ENCODE results near the gene PRPH2.

DNA sequence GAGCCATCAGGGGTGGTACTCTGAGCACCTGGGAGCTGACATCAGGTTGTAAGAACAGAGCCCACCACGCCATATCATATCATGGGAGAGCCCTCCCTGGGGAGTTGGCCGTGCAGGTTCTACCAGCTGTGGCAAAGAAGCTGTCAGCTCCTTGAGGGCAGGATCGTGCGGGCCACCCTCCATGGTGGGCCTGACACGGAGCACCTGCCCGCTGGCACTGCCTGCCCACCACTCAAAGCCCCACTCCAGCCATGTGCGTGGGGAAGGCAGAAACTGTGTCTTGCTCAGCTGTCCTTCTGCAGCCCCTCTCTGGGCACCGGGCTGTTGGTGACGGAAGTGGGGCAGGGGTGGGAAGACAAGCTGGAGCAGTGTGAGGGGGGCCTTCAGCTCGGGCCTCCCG is 14.3 kb downstream of the PRPH2 start:
- TF ChIP-seq, protein P1, sequence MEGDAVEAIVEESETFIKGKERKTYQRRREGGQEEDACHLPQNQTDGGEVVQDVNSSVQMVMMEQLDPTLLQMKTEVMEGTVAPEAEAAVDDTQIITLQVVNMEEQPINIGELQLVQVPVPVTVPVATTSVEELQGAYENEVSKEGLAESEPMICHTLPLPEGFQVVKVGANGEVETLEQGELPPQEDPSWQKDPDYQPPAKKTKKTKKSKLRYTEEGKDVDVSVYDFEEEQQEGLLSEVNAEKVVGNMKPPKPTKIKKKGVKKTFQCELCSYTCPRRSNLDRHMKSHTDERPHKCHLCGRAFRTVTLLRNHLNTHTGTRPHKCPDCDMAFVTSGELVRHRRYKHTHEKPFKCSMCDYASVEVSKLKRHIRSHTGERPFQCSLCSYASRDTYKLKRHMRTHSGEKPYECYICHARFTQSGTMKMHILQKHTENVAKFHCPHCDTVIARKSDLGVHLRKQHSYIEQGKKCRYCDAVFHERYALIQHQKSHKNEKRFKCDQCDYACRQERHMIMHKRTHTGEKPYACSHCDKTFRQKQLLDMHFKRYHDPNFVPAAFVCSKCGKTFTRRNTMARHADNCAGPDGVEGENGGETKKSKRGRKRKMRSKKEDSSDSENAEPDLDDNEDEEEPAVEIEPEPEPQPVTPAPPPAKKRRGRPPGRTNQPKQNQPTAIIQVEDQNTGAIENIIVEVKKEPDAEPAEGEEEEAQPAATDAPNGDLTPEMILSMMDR (IDR thresholded peaks at IDR 0.05; ENCODE audit: extremely low read depth in 1 of 2, insufficient read depth in 1 of 2, low read depth in 1 of 2, low read length in 2 of 2), result no peak
- TF ChIP-seq EZH2 (IDR thresholded peaks at IDR 0.05; ENCODE audit: borderline replicate concordance, low read depth, low read length, severe bottlenecking) (no peak), POLR2A (IDR thresholded peaks at IDR 0.05; ENCODE audit: low read depth, low read length) (no peak), MYC (IDR thresholded peaks at IDR 0.05; ENCODE audit: low read depth, low read length) (no peak), POLR2AphosphoS5 (IDR thresholded peaks at IDR 0.05; ENCODE audit: insufficient read depth, low read depth, low read length) (no peak)

Data from endothelial cell of umbilical vein (primary cell).